K562 (cell line): ENCODE measurements around the gene NDUFS8. TPM values are rescaled to one million over a fixed set of nuclear protein-coding genes. Genes with fewer than 3 reads are reported as not detected.

ENCODE experiments used
- CEBPB ChIP-seq: fragments of 450-650 bp; IDR thresholded peaks from 2 replicates; pipeline ENCODE4 v1.6.1; 2016; ENCODE audit warnings: missing genetic modification characterization, missing compliant biosample characterization
- DACH1 ChIP-seq: fragments of 450-650 bp; IDR thresholded peaks from 2 replicates; pipeline ENCODE4 v1.6.1; 2018; ENCODE audit not compliant: partially characterized antibody
- IRF9 ChIP-seq: fragments of 450-650 bp; IDR thresholded peaks from 2 replicates; pipeline ENCODE4 v1.6.1; 2016; ENCODE audit warnings: missing biosample characterization, missing genetic modification characterization
- MLLT1 ChIP-seq, 2 experiments: fragments of 450-650 bp; IDR thresholded peaks; 2 replicates each; pipeline ENCODE4 v1.6.1; 2016
- MTF1 ChIP-seq: fragments of 250-450 bp; sonication (Bioruptor Pico); IDR thresholded peaks from 2 replicates; pipeline ENCODE4 v1.9.0; 2021; ENCODE audit warnings: moderate library complexity, mild to moderate bottlenecking, inconsistent platforms, borderline replicate concordance
- MXD1 ChIP-seq: fragments of 250-450 bp; sonication (Bioruptor Pico); IDR thresholded peaks from 2 replicates; pipeline ENCODE4 v1.8.0; 2021; ENCODE audit warnings: borderline replicate concordance, mild to moderate bottlenecking, moderate library complexity; ENCODE audit not compliant: poor library complexity, severe bottlenecking
- PTTG1 ChIP-seq: fragments of 450-650 bp; IDR thresholded peaks from 2 replicates; pipeline ENCODE4 v1.6.1; 2016; ENCODE audit warnings: low read depth, mild to moderate bottlenecking, missing genetic modification characterization, missing compliant biosample characterization
- RERE ChIP-seq: sonication (generic); formaldehyde crosslinking; IDR thresholded peaks from 2 replicates; pipeline ENCODE4 v1.8.0; 2023; ENCODE audit warnings: missing genetic modification reagents, mild to moderate bottlenecking, borderline replicate concordance
- TAF1 ChIP-seq: IDR thresholded peaks from 2 replicates; pipeline ENCODE4 v1.6.1; 2011; ENCODE audit warnings: mild to moderate bottlenecking, low read length, moderate library complexity; ENCODE audit not compliant: insufficient read depth, control insufficient read depth, severe bottlenecking; ENCODE audit errors: extremely low read depth
- ZBTB5 ChIP-seq: fragments of 450-650 bp; IDR thresholded peaks from 2 replicates; pipeline ENCODE4 v1.6.1; 2017; ENCODE audit warnings: antibody characterized with exemption
- ZNF124 ChIP-seq: sonication (generic); formaldehyde crosslinking; IDR thresholded peaks from 2 replicates; pipeline ENCODE4 v1.8.1; 2022; ENCODE audit warnings: missing genetic modification reagents
- ZNF395 ChIP-seq: fragments of 200-800 bp; sonication (Bioruptor generic); IDR thresholded peaks from 2 replicates; pipeline ENCODE4 v1.6.1; 2017; ENCODE audit warnings: missing genetic modification characterization, missing compliant biosample characterization
- ZNF589 ChIP-seq: fragments of 200-800 bp; sonication (Bioruptor generic); IDR thresholded peaks from 2 replicates; pipeline ENCODE4 v1.6.1; 2016; ENCODE audit warnings: low read depth, missing genetic modification characterization, missing compliant biosample characterization
- polyA plus RNA-seq, 8 experiments: library from polyadenylated mRNA; depleted of rRNA in 4 of 8; stranded (reverse) in 5 of 8; unstranded in 3 of 8; fragments of >200 nt; fragmentation: Nextera tagmentation in 2 of 8; fragmentation: Illumina TruSeq in 1 of 8; extraction: Ambion mirVana in 2 of 8; extraction: Trizol in 1 of 8; gene quantifications; 2 replicates each; pipeline versions ENCODE4 v1.2.1 to v1.2.3, GENCODE V29; 2011 to 2014; ENCODE audit warnings: inconsistent platforms in 1 of 8, missing spikeins in 1 of 8
- total RNA-seq, 7 experiments: library from RNA; depleted of rRNA in 6 of 7; stranded (reverse); fragments of >200 nt in 6 of 7; fragmentation: Illumina TruSeq in 2 of 7; extraction: Trizol in 2 of 7; gene quantifications; 2 replicates each; pipeline versions ENCODE4 v1.2.1 to v1.2.3, GENCODE V29; 2011 to 2021; ENCODE audit warnings: low replicate concordance in 1 of 7

NDUFS8 gene
- total and polyA plus RNA-seq, 9 of the 15 experiments (the other 6 are each of a cell fraction or from before 2014, with no cell fraction given): 36.5 to 351 (median 101) TPM

GRCh38 chr11:68040101-68040956 is 9.8 kb downstream of the NDUFS8 start (continued):
- TF ChIP-seq RERE: no peak
- no peak for TF ChIP-seq ZNF124 (CRISPR knock-in tag)
- no peak for TF ChIP-seq ZNF589 (CRISPR knock-in tag)
- no peak for TF ChIP-seq MXD1 (CRISPR knock-in tag)
- TF ChIP-seq DACH1: no peak
- TF ChIP-seq ZBTB5: no peak
- no peak for TF ChIP-seq TAF1
- TF ChIP-seq PTTG1 (tag): no peak
- no peak for TF ChIP-seq ZNF395 (CRISPR knock-in tag)
- 0 out of 2 replicates have a peak, but pooled peaks have one; percentile 26 for TF ChIP-seq CEBPB (tag)
- TF ChIP-seq MLLT1 (IDR thresholded peaks at IDR 0.05): no peak
- TF ChIP-seq IRF9 (tag): no peak
- TF ChIP-seq MTF1 (CRISPR knock-in tag): no peak
